Measurements from ENCODE around the gene B3GALT4.

The B3GALT4 gene

DNA sequence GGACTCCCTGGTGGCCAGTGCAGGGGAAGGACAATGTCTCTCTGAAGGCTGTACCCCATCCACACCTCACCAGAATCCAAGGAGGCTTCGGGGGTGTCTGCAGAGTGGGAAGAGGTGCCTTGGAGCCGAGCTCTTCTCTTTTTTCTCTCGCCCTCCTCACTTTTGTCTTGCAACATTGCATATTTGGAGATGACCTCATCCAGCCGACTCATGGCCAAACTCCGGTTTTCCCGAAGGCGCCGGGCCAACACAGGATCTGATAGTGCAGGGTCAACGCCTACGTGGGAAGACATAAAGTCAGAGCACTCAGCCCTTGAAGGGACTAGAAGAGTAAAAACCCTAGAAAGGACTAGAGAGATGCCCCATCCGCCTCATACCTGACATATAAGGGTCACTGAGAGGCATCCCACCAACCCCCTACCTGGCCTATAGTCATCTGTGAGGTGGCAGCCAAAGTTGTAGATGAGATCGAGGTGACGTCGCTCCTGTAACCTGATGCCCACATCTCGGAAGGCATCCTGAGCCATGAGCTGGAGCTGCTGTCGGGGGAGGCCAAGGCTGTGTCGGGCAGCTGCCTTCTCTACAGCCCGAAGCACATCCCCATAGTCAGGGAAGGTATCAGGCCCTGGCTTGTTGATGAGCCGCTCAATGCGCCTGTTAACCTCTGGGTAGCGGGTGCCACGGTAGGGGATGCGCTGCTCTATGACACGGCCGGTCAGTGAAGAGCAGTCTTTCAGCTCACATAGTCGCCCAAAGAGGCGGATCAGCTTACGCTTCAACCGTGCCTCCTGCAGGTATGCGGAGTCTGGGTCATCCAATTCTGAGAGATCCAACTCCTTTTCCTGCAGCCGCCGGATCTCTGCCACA is 43.6 kb downstream of the B3GALT4 start (continued):
- TF ChIP-seq, protein P1, sequence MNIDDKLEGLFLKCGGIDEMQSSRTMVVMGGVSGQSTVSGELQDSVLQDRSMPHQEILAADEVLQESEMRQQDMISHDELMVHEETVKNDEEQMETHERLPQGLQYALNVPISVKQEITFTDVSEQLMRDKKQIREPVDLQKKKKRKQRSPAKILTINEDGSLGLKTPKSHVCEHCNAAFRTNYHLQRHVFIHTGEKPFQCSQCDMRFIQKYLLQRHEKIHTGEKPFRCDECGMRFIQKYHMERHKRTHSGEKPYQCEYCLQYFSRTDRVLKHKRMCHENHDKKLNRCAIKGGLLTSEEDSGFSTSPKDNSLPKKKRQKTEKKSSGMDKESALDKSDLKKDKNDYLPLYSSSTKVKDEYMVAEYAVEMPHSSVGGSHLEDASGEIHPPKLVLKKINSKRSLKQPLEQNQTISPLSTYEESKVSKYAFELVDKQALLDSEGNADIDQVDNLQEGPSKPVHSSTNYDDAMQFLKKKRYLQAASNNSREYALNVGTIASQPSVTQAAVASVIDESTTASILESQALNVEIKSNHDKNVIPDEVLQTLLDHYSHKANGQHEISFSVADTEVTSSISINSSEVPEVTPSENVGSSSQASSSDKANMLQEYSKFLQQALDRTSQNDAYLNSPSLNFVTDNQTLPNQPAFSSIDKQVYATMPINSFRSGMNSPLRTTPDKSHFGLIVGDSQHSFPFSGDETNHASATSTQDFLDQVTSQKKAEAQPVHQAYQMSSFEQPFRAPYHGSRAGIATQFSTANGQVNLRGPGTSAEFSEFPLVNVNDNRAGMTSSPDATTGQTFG (tag by site-specific recombination; IDR thresholded peaks at IDR 0.05; ENCODE audit: borderline replicate concordance), result no peak
- TF ChIP-seq ZNF658 (tag by site-specific recombination; IDR thresholded peaks at IDR 0.05) (no peak), SP3 (tag by site-specific recombination; IDR thresholded peaks at IDR 0.05) (peak; percentile 40), SETDB1 (IDR thresholded peaks at IDR 0.05; ENCODE audit: insufficient read length, low read length) (no peak), GFI1B (tag by site-specific recombination; IDR thresholded peaks at IDR 0.05) (no peak), ZNF488 (tag by site-specific recombination; IDR thresholded peaks at IDR 0.05) (no peak), AEBP2 (tag by site-specific recombination; IDR thresholded peaks at IDR 0.05; ENCODE audit: borderline replicate concordance) (no peak), ZFHX2 (tag by site-specific recombination; conservative IDR thresholded peaks at IDR 0.05) (peak; percentile 68), ZNF133 (tag by site-specific recombination; IDR thresholded peaks at IDR 0.05) (no peak), ZNF544 (tag by site-specific recombination; IDR thresholded peaks at IDR 0.05) (no peak), INSM2 (tag by site-specific recombination; IDR thresholded peaks at IDR 0.05) (peak; percentile 63; the same call in 1 of the 2 replicates), SP7 (tag by site-specific recombination; IDR thresholded peaks at IDR 0.05) (peak; percentile 86), SCRT2 (tag by site-specific recombination; IDR thresholded peaks at IDR 0.05) (peak; percentile 68), SALL2 (tag by site-specific recombination; IDR thresholded peaks at IDR 0.05; ENCODE audit: borderline replicate concordance) (no peak), ZNF302 (tag by site-specific recombination; IDR thresholded peaks at IDR 0.05; ENCODE audit: low read depth) (no peak), ZNF704 (tag by site-specific recombination; IDR thresholded peaks at IDR 0.05) (no peak), ZFP3 (tag by site-specific recombination; IDR thresholded peaks at IDR 0.05; ENCODE audit: low read depth) (no peak), ZNF707 (tag by site-specific recombination; IDR thresholded peaks at IDR 0.05) (no peak), ZBTB1 (tag by site-specific recombination; IDR thresholded peaks at IDR 0.05) (no peak), ZNF114 (tag by site-specific recombination; IDR thresholded peaks at IDR 0.05) (no peak), ZNF121 (tag by site-specific recombination; IDR thresholded peaks at IDR 0.05) (no peak), BCL6B (tag by site-specific recombination; IDR thresholded peaks at IDR 0.05) (no peak), MZF1 (tag by site-specific recombination; IDR thresholded peaks at IDR 0.05; ENCODE audit: borderline replicate concordance) (peak; percentile 17; the same call in 1 of the 2 replicates), IKZF3 (tag by site-specific recombination; IDR thresholded peaks at IDR 0.05) (no peak; the same call in 1 of the 2 replicates), ZNF19 (tag by site-specific recombination; IDR thresholded peaks at IDR 0.05; ENCODE audit: low read depth) (no peak), KLF16 (tag by site-specific recombination; IDR thresholded peaks at IDR 0.05) (no peak)
- TF ChIP-seq, protein P2, sequence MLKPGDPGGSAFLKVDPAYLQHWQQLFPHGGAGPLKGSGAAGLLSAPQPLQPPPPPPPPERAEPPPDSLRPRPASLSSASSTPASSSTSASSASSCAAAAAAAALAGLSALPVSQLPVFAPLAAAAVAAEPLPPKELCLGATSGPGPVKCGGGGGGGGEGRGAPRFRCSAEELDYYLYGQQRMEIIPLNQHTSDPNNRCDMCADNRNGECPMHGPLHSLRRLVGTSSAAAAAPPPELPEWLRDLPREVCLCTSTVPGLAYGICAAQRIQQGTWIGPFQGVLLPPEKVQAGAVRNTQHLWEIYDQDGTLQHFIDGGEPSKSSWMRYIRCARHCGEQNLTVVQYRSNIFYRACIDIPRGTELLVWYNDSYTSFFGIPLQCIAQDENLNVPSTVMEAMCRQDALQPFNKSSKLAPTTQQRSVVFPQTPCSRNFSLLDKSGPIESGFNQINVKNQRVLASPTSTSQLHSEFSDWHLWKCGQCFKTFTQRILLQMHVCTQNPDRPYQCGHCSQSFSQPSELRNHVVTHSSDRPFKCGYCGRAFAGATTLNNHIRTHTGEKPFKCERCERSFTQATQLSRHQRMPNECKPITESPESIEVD (tag by site-specific recombination; IDR thresholded peaks at IDR 0.05), result no peak
- TF ChIP-seq, protein P3, sequence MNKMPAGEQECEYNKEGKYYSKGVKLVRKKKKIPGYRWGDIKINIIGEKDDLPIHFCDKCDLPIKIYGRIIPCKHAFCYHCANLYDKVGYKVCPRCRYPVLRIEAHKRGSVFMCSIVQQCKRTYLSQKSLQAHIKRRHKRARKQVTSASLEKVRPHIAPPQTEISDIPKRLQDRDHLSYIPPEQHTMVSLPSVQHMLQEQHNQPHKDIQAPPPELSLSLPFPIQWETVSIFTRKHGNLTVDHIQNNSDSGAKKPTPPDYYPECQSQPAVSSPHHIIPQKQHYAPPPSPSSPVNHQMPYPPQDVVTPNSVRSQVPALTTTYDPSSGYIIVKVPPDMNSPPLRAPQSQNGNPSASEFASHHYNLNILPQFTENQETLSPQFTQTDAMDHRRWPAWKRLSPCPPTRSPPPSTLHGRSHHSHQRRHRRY (tag by site-specific recombination; IDR thresholded peaks at IDR 0.05), result no peak
